ENCODE measurements around the gene IFI27.

GRCh38 chr14:94165744-94166143 is 55.2 kb downstream of the IFI27 start:
- TF ChIP-seq POLR2A (IDR thresholded peaks at IDR 0.05; ENCODE audit: low read depth, low read length) (no peak), TAF1 (IDR thresholded peaks at IDR 0.05; ENCODE audit: low read depth, low read length) (no peak), POLR2AphosphoS5 (IDR thresholded peaks at IDR 0.05; ENCODE audit: low read depth, low read length) (no peak), POU2F2 (IDR thresholded peaks at IDR 0.05; ENCODE audit: low read depth, low read length) (no peak)
